Endometrial microvascular endothelial cells (primary cell): ENCODE results near the gene BOC. TPM values are rescaled to one million over a fixed set of nuclear protein-coding genes. Genes with fewer than 3 reads are reported as not detected.

ENCODE experiments used
- in situ Hi-C: cut with HindIII; loops from 2 replicates; pipeline ENCODE4 v1.10.0; 2017; ENCODE audit warnings: low sequenced_read_pairs, low pct_unique_long_range_greater_than_20kb; ENCODE audit errors: inconsistent ontology term
- total RNA-seq: library from RNA; depleted of rRNA; stranded (reverse); fragments of >200 nt; gene quantifications from one replicate; pipeline ENCODE4 v1.2.3, GENCODE V29; 2015; ENCODE audit errors: inconsistent ontology term

Gene BOC
- total RNA-seq, 1 donor from 2014 or later: 16.4 TPM

GRCh38 chr3:113297287-113297686 lies 85.9 kb downstream of the BOC start:
- in situ Hi-C loops: no loop called here

GRCh38 chr3:113297841-113298240 lies 86.5 kb downstream of the BOC start:
- in situ Hi-C loops: no loop called here

GRCh38 chr3:113300596-113300995 lies 89.2 kb downstream of the BOC start:
- in situ Hi-C loops: no loop called here

- in situ Hi-C loops: no loop called here
These were observed 92.7 kb downstream of the BOC start for GRCh38 chr3:113304102-113304501.

- in situ Hi-C loops: no loop called here
These were observed 93.6 kb downstream of the BOC start for GRCh38 chr3:113304856-113305540.

GRCh38 chr3:113310960-113311359 lies 99.6 kb downstream of the BOC start:
- in situ Hi-C loops: no loop called here

- in situ Hi-C loops: no loop called here
These were observed 101.1 kb downstream of the BOC start for GRCh38 chr3:113312416-113312815.

- in situ Hi-C loops: no loop called here
These were observed 103.6 kb downstream of the BOC start for GRCh38 chr3:113314923-113315322.

- in situ Hi-C loops: no loop called here
These were observed 118.4 kb downstream of the BOC start for GRCh38 chr3:113329757-113330156.

GRCh38 chr3:113330742-113331141 lies 119.4 kb downstream of the BOC start:
- in situ Hi-C loops: no loop called here

- in situ Hi-C loops: no loop called here
These were observed 119.8 kb downstream of the BOC start for GRCh38 chr3:113331187-113331586.

Other genes with a start within 250 kb of the BOC start
- not detected for gene CD200R1, start 236.5 kb upstream of the BOC start, total RNA-seq
- gene GTPBP8, start 220.6 kb upstream of the BOC start, total RNA-seq: 37.1 TPM
- 1.2 TPM for gene CFAP44, start 229.9 kb downstream of the BOC start, total RNA-seq